ENCODE measurements around the gene UTS2.

Gene UTS2

DNA sequence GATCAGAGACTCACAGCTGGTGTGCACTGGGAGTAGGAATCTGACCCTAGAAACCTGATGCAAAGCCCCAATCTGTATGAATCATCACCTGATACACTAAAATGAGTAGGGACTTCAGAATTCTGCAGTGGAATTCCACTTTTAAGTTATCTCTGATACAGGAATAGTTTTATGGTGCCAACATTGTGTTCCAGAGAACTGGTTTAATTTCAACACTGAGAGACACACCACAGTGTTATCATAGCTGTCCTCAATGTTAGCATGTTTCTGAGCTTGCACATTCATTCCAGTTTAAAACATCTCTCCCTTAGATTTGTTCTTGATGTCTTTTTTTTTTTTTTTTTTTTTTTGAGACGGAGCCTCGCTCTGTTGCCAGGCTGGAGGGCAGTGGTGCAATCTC lies 7.1 kb downstream of the UTS2 start:
- Histone ChIP-seq H3K4me1 (ENCODE audit: insufficient read depth, low read length, severe bottlenecking) (no peaks in the 10 kb centered on the region), H3K27me3 (ENCODE audit: insufficient read depth, low read length) (no peaks in the 10 kb centered on the region), H3F3A (ENCODE audit: insufficient read depth, low read length) (no peaks in the 10 kb centered on the region), H3K27ac (ENCODE audit: low read depth, low read length, poor library complexity, severe bottlenecking) (no peak overlapping the region), H3K9ac (ENCODE audit: low read length) (no peak overlapping the region), H3K4me2 (ENCODE audit: low read length) (no peak overlapping the region), H3K36me3 (ENCODE audit: insufficient read depth, low read length) (no peaks in the 10 kb centered on the region), H2AFZ (ENCODE audit: low read length) (no peak overlapping the region), H4K20me1 (ENCODE audit: insufficient read depth, low read length) (no peaks in the 10 kb centered on the region), H3K79me2 (ENCODE audit: insufficient read depth, low read length) (no peaks in the 10 kb centered on the region), H3K9me2 (ENCODE audit: low read depth, low read length) (no peaks in the 10 kb centered on the region), H3K4me3 (ENCODE audit: low read depth, low read length, poor library complexity, severe bottlenecking) (no peak overlapping the region), H3K9me3 (ENCODE audit: low read length) (no peaks in the 10 kb centered on the region)
- TF ChIP-seq, protein P1, sequence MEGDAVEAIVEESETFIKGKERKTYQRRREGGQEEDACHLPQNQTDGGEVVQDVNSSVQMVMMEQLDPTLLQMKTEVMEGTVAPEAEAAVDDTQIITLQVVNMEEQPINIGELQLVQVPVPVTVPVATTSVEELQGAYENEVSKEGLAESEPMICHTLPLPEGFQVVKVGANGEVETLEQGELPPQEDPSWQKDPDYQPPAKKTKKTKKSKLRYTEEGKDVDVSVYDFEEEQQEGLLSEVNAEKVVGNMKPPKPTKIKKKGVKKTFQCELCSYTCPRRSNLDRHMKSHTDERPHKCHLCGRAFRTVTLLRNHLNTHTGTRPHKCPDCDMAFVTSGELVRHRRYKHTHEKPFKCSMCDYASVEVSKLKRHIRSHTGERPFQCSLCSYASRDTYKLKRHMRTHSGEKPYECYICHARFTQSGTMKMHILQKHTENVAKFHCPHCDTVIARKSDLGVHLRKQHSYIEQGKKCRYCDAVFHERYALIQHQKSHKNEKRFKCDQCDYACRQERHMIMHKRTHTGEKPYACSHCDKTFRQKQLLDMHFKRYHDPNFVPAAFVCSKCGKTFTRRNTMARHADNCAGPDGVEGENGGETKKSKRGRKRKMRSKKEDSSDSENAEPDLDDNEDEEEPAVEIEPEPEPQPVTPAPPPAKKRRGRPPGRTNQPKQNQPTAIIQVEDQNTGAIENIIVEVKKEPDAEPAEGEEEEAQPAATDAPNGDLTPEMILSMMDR (IDR thresholded peaks at IDR 0.05; ENCODE audit: low read length): no peak
- no peak for TF ChIP-seq EZH2 (IDR thresholded peaks at IDR 0.05; ENCODE audit: borderline replicate concordance, low read length)

DNA sequence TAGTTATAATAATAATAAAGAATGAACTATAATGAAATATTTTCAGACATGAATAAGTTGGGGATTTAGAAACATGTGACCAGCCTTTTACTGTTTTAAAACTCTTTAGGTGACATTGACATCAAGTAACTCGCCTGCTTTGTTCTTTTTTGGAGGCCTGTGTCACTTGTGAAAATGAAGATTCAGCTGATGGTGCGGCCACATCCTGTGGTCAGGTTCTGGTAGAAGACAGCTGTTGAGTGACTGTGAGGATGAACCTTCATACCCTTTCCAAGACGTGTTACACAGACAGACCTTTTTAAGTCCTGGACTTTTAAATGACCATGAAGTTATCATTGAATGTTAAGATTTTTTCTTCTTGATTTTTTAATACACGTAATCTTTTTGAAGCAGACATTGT lies 10.3 kb downstream of the UTS2 start:
- H3K9me2 ChIP-seq (ENCODE audit: low read depth, low read length): no peaks in the 10 kb centered on the region
- TF ChIP-seq, protein P1 (IDR thresholded peaks at IDR 0.05; ENCODE audit: low read length): no peak
- no peak for TF ChIP-seq EZH2 (IDR thresholded peaks at IDR 0.05; ENCODE audit: borderline replicate concordance, low read length)
- H3F3A ChIP-seq (ENCODE audit: insufficient read depth, low read length): no peaks in the 10 kb centered on the region
- H3K4me3 ChIP-seq (ENCODE audit: low read depth, low read length, poor library complexity, severe bottlenecking): no peak overlapping the region
- no peaks in the 10 kb centered on the region; the same call in 1 of the 2 replicates for H3K36me3 ChIP-seq (ENCODE audit: insufficient read depth, low read length)
- H3K4me2 ChIP-seq (ENCODE audit: low read length): no peak overlapping the region
- no peaks in the 10 kb centered on the region; the same call in 1 of the 2 replicates for H3K27me3 ChIP-seq (ENCODE audit: insufficient read depth, low read length)
- H3K79me2 ChIP-seq (ENCODE audit: insufficient read depth, low read length): no peaks in the 10 kb centered on the region
- H4K20me1 ChIP-seq (ENCODE audit: insufficient read depth, low read length): no peaks in the 10 kb centered on the region
- no peak overlapping the region for H3K27ac ChIP-seq (ENCODE audit: low read depth, low read length, poor library complexity, severe bottlenecking)
- H3K4me1 ChIP-seq (ENCODE audit: insufficient read depth, low read length, severe bottlenecking): no peaks in the 10 kb centered on the region
- no peak overlapping the region for H3K9ac ChIP-seq (ENCODE audit: low read length)
- no peaks in the 10 kb centered on the region; the same call in 1 of the 2 replicates for H3K9me3 ChIP-seq (ENCODE audit: low read length)
- H2AFZ ChIP-seq (ENCODE audit: low read length): no peak overlapping the region

DNA sequence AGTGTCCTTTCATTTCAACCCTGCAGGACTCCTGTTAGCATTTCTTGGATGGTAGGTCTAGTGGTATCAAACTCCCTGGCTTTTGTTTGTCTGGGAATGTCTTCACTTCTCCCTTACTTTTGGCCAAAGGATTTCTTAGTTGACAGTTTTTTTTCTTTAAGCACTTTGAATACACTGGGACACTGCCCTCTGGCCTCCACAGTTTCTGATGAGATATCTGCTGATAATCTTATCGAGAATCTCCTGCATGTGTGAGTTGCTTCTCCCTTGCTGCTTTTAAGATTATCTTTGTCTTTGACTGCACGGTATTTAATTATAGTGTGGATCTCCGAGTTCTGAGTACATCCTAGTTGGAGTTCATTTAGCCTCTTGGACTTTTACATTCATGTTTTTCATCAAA lies 13.3 kb downstream of the UTS2 start:
- TF ChIP-seq, protein P1 (IDR thresholded peaks at IDR 0.05; ENCODE audit: low read length): no peak
- TF ChIP-seq EZH2 (IDR thresholded peaks at IDR 0.05; ENCODE audit: borderline replicate concordance, low read length): no peak
- no peaks in the 10 kb centered on the region for H3F3A ChIP-seq (ENCODE audit: insufficient read depth, low read length)
- H3K36me3 ChIP-seq (ENCODE audit: insufficient read depth, low read length): no peaks in the 10 kb centered on the region; the same call in 1 of the 2 replicates
- no peak overlapping the region for H3K4me2 ChIP-seq (ENCODE audit: low read length)
- no peaks in the 10 kb centered on the region; the same call in 1 of the 2 replicates for H3K27me3 ChIP-seq (ENCODE audit: insufficient read depth, low read length)
- no peaks in the 10 kb centered on the region; the same call in 1 of the 2 replicates for H3K9me3 ChIP-seq (ENCODE audit: low read length)
- no peak overlapping the region for H2AFZ ChIP-seq (ENCODE audit: low read length)
- H4K20me1 ChIP-seq (ENCODE audit: insufficient read depth, low read length): no peaks in the 10 kb centered on the region
- H3K27ac ChIP-seq (ENCODE audit: low read depth, low read length, poor library complexity, severe bottlenecking): no peak overlapping the region
- H3K9ac ChIP-seq (ENCODE audit: low read length): no peak overlapping the region
- no peaks in the 10 kb centered on the region for H3K79me2 ChIP-seq (ENCODE audit: insufficient read depth, low read length)
- H3K4me1 ChIP-seq (ENCODE audit: insufficient read depth, low read length, severe bottlenecking): no peaks in the 10 kb centered on the region
- H3K9me2 ChIP-seq (ENCODE audit: low read depth, low read length): no peaks in the 10 kb centered on the region
- no peak overlapping the region for H3K4me3 ChIP-seq (ENCODE audit: low read depth, low read length, poor library complexity, severe bottlenecking)

All from OCI-LY1 (cell line).